ENCODE measurements around the gene C1orf105.

DNA sequence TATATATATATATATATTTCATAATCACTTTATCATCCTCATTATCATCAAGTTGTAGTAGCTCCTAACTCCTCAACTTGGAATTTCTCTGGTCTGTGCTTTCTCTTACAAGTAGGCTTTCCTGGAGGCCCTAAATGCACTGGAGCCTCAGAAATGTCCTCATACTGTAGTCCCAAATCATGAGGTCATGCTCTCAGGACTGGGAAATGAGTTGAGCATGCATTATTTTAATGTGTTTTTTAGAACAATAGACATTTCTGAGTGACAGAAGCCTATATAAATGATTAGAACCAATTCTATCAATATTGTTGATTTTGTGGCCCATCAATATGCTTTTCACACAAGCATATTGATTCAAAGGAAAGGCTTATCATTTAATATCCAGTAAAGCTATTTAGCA, 42.9 kb upstream of the C1orf105 start:
- TF ChIP-seq, protein P1, sequence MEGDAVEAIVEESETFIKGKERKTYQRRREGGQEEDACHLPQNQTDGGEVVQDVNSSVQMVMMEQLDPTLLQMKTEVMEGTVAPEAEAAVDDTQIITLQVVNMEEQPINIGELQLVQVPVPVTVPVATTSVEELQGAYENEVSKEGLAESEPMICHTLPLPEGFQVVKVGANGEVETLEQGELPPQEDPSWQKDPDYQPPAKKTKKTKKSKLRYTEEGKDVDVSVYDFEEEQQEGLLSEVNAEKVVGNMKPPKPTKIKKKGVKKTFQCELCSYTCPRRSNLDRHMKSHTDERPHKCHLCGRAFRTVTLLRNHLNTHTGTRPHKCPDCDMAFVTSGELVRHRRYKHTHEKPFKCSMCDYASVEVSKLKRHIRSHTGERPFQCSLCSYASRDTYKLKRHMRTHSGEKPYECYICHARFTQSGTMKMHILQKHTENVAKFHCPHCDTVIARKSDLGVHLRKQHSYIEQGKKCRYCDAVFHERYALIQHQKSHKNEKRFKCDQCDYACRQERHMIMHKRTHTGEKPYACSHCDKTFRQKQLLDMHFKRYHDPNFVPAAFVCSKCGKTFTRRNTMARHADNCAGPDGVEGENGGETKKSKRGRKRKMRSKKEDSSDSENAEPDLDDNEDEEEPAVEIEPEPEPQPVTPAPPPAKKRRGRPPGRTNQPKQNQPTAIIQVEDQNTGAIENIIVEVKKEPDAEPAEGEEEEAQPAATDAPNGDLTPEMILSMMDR (IDR thresholded peaks at IDR 0.05): no peak
- no peak for TF ChIP-seq POLR2A (IDR thresholded peaks at IDR 0.05)
